ENCODE results near the gene SYAP1. TPM values are rescaled to one million over a fixed set of nuclear protein-coding genes. Genes with fewer than 3 reads are reported as not detected.

Gene SYAP1
- total RNA-seq, 2 experiments from 2014 or later: 13.0 to 13.9 TPM

GRCh38 chrX:16786139-16786790, 66.9 kb downstream of the SYAP1 start, which contains the start of gene TXLNG:
Gene TXLNG (plus strand): TSS chrX:16786466. CDS start chrX:16786488, 22 bp downstream.
- CTCF ChIA-PET: interaction anchor here (0.7 kb wide), 1 partner anchor 255 kb away, joined by 3 read pairs; no protein-coding TSS in a partner anchor
- H3K4me3 Mint-ChIP-seq: peak within 1 kb of the TSS; percentile 97
- H3K27ac Mint-ChIP-seq: peak within 1 kb of the TSS; percentile 93
- DNase-seq: peak; percentile 95
- H3K9me3 Mint-ChIP-seq (ENCODE audit: insufficient read depth): no peaks in the 10 kb centered on the region
- POLR2A ChIA-PET: no interaction called here
- peak; percentile 97 for ATAC-seq
- H3K27me3 Mint-ChIP-seq (ENCODE audit: low read depth): no peaks in the 10 kb centered on the region
- H3K4me1 Mint-ChIP-seq (ENCODE audit: low read depth): peaks cover 16% of the 10 kb centered on the region
- peaks cover 6% of the 10 kb centered on the region for H3K36me3 Mint-ChIP-seq (ENCODE audit: low read depth)

- DNase-seq (peak; percentile 37), ATAC-seq (peak; percentile 28)
- ChIA-PET CTCF (no interaction called here), POLR2A (no interaction called here)
- H3K36me3 Mint-ChIP-seq (ENCODE audit: low read depth): peaks cover 6% of the 10 kb centered on the region
- peak overlapping the region; percentile 93 for H3K27ac Mint-ChIP-seq
- H3K27me3 Mint-ChIP-seq (ENCODE audit: low read depth): no peaks in the 10 kb centered on the region
- H3K4me1 Mint-ChIP-seq (ENCODE audit: low read depth): peaks cover 16% of the 10 kb centered on the region
- peak overlapping the region; percentile 97 for H3K4me3 Mint-ChIP-seq
- H3K9me3 Mint-ChIP-seq (ENCODE audit: insufficient read depth): no peaks in the 10 kb centered on the region
Observed at GRCh38 chrX:16786791-16787735, 67.7 kb downstream of the SYAP1 start.

- ATAC-seq (no peak), DNase-seq (peak; percentile 19)
- H3K9me3 Mint-ChIP-seq (ENCODE audit: insufficient read depth): no peaks in the 10 kb centered on the region
- CTCF ChIA-PET: no interaction called here
- peaks cover 16% of the 10 kb centered on the region for H3K4me1 Mint-ChIP-seq (ENCODE audit: low read depth)
- POLR2A ChIA-PET: no interaction called here
- H3K27ac Mint-ChIP-seq: no peak overlapping the region
- no peaks in the 10 kb centered on the region for H3K27me3 Mint-ChIP-seq (ENCODE audit: low read depth)
- peak overlapping the region; percentile 71 for H3K4me3 Mint-ChIP-seq
- H3K36me3 Mint-ChIP-seq (ENCODE audit: low read depth): peaks cover 6% of the 10 kb centered on the region
Observed at GRCh38 chrX:16788477-16788876, 69.1 kb downstream of the SYAP1 start.

- H3K36me3 Mint-ChIP-seq (ENCODE audit: low read depth): peaks cover 16% of the 10 kb centered on the region
- H3K4me1 Mint-ChIP-seq (ENCODE audit: low read depth): no peaks in the 10 kb centered on the region
- CTCF ChIA-PET: no interaction called here
- DNase-seq (no peak), ATAC-seq (no peak)
- no peaks in the 10 kb centered on the region for H3K9me3 Mint-ChIP-seq (ENCODE audit: insufficient read depth)
- H3K27me3 Mint-ChIP-seq (ENCODE audit: low read depth): no peaks in the 10 kb centered on the region
- H3K4me3 Mint-ChIP-seq: no peak overlapping the region
- POLR2A ChIA-PET: no interaction called here
- H3K27ac Mint-ChIP-seq: no peak overlapping the region
Observed at GRCh38 chrX:16796298-16796697, 76.9 kb downstream of the SYAP1 start.

GRCh38 chrX:16797358-16797757, 77.9 kb downstream of the SYAP1 start:
- ChIA-PET CTCF (no interaction called here), POLR2A (no interaction called here)
- H3K9me3 Mint-ChIP-seq (ENCODE audit: insufficient read depth): no peaks in the 10 kb centered on the region
- H3K4me1 Mint-ChIP-seq (ENCODE audit: low read depth): no peaks in the 10 kb centered on the region
- peaks cover 16% of the 10 kb centered on the region for H3K36me3 Mint-ChIP-seq (ENCODE audit: low read depth)
- H3K27ac Mint-ChIP-seq: no peak overlapping the region
- ATAC-seq (no peak), DNase-seq (no peak)
- no peaks in the 10 kb centered on the region for H3K27me3 Mint-ChIP-seq (ENCODE audit: low read depth)
- H3K4me3 Mint-ChIP-seq: no peak overlapping the region

- CTCF ChIA-PET: no interaction called here
- Mint-ChIP-seq H3K27ac (no peak overlapping the region), H3K4me1 (ENCODE audit: low read depth) (no peaks in the 10 kb centered on the region), H3K4me3 (no peak overlapping the region), H3K9me3 (ENCODE audit: insufficient read depth) (no peaks in the 10 kb centered on the region), H3K27me3 (ENCODE audit: low read depth) (no peaks in the 10 kb centered on the region), H3K36me3 (ENCODE audit: low read depth) (peaks cover 16% of the 10 kb centered on the region)
- DNase-seq: no peak
- POLR2A ChIA-PET: no interaction called here
- ATAC-seq: no peak
Observed at GRCh38 chrX:16797841-16798240, 78.4 kb downstream of the SYAP1 start.

GRCh38 chrX:16804923-16805464, 85.6 kb downstream of the SYAP1 start:
- Mint-ChIP-seq H3K27me3 (ENCODE audit: low read depth) (no peaks in the 10 kb centered on the region), H3K4me1 (ENCODE audit: low read depth) (peaks cover 12% of the 10 kb centered on the region), H3K9me3 (ENCODE audit: insufficient read depth) (no peaks in the 10 kb centered on the region), H3K4me3 (no peak overlapping the region), H3K36me3 (ENCODE audit: low read depth) (no peaks in the 10 kb centered on the region), H3K27ac (no peak overlapping the region)
- CTCF ChIA-PET: no interaction called here
- DNase-seq (no peak), ATAC-seq (no peak)
- POLR2A ChIA-PET: no interaction called here

GRCh38 chrX:16807548-16807947, 88.1 kb downstream of the SYAP1 start:
- peaks cover 12% of the 10 kb centered on the region for H3K4me1 Mint-ChIP-seq (ENCODE audit: low read depth)
- no peak overlapping the region for H3K27ac Mint-ChIP-seq
- DNase-seq (no peak), ATAC-seq (no peak)
- no peaks in the 10 kb centered on the region for H3K27me3 Mint-ChIP-seq (ENCODE audit: low read depth)
- no peaks in the 10 kb centered on the region for H3K9me3 Mint-ChIP-seq (ENCODE audit: insufficient read depth)
- no peak overlapping the region for H3K4me3 Mint-ChIP-seq
- CTCF ChIA-PET: interaction anchor here (0.7 to 1.6 kb wide), 3 partner anchors 12 to 29 kb away, joined by 3 to 4 read pairs (median 3); no protein-coding TSS in a partner anchor
- H3K36me3 Mint-ChIP-seq (ENCODE audit: low read depth): peaks cover 2% of the 10 kb centered on the region
- POLR2A ChIA-PET: no interaction called here

GRCh38 chrX:16807976-16808542, 88.6 kb downstream of the SYAP1 start:
- H3K27me3 Mint-ChIP-seq (ENCODE audit: low read depth): no peaks in the 10 kb centered on the region
- H3K9me3 Mint-ChIP-seq (ENCODE audit: insufficient read depth): no peaks in the 10 kb centered on the region
- H3K36me3 Mint-ChIP-seq (ENCODE audit: low read depth): peaks cover 5% of the 10 kb centered on the region
- POLR2A ChIA-PET: no interaction called here
- ATAC-seq (no peak), DNase-seq (no peak)
- CTCF ChIA-PET: interaction anchor here (0.7 to 1.6 kb wide), 3 partner anchors 12 to 29 kb away, joined by 3 to 4 read pairs (median 3); no protein-coding TSS in a partner anchor
- no peak overlapping the region for H3K4me3 Mint-ChIP-seq
- H3K4me1 Mint-ChIP-seq (ENCODE audit: low read depth): peaks cover 12% of the 10 kb centered on the region
- no peak overlapping the region for H3K27ac Mint-ChIP-seq

GRCh38 chrX:16814597-16814996, 95.2 kb downstream of the SYAP1 start:
- Mint-ChIP-seq H3K27ac (no peak overlapping the region), H3K27me3 (ENCODE audit: low read depth) (no peaks in the 10 kb centered on the region), H3K9me3 (ENCODE audit: insufficient read depth) (no peaks in the 10 kb centered on the region), H3K4me3 (no peak overlapping the region), H3K4me1 (ENCODE audit: low read depth) (peaks cover 3% of the 10 kb centered on the region), H3K36me3 (ENCODE audit: low read depth) (peaks cover 11% of the 10 kb centered on the region)
- ChIA-PET POLR2A (interaction anchor here (0.7 kb wide), 1 partner anchor 32 kb away, joined by 3 read pairs; no protein-coding TSS in a partner anchor), CTCF (no interaction called here)
- DNase-seq (no peak), ATAC-seq (no peak)
